ENCODE data around the gene CORO6. TPM values are rescaled to one million over a fixed set of nuclear protein-coding genes. Genes with fewer than 3 reads are reported as not detected.
"Not testable (repeated sequence)": the region's sequence is repeated elsewhere in the genome, so short reads cannot be mapped to it uniquely, and the experiment has no call there.

CORO6 gene
- total RNA-seq, 2 experiments from 2014 or later: 2.8 to 3.3 TPM

DNA sequence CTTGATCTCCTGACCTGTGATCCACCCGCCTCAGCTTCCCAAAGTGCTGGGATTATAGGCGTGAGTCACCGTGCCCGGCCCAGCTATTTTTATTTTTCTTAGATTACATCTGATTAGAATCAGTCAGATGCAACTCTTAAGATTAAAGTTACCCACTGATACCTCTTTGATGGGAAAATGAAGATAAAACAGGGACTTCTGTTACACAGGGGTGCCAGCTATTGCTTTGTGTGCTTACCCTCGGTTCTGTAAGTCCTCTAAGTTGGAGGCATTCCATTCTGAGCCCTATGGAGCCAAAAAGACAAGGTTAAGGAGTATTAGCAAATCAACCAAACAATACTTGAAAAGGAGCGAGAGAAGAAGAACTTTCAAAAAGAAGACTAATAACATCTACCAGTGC is 32.6 kb upstream of the CORO6 start:
- TF ChIP-seq, protein P1, sequence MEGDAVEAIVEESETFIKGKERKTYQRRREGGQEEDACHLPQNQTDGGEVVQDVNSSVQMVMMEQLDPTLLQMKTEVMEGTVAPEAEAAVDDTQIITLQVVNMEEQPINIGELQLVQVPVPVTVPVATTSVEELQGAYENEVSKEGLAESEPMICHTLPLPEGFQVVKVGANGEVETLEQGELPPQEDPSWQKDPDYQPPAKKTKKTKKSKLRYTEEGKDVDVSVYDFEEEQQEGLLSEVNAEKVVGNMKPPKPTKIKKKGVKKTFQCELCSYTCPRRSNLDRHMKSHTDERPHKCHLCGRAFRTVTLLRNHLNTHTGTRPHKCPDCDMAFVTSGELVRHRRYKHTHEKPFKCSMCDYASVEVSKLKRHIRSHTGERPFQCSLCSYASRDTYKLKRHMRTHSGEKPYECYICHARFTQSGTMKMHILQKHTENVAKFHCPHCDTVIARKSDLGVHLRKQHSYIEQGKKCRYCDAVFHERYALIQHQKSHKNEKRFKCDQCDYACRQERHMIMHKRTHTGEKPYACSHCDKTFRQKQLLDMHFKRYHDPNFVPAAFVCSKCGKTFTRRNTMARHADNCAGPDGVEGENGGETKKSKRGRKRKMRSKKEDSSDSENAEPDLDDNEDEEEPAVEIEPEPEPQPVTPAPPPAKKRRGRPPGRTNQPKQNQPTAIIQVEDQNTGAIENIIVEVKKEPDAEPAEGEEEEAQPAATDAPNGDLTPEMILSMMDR (IDR thresholded peaks at IDR 0.05): no peak
- Mint-ChIP-seq H3K36me3 (ENCODE audit: low read depth) (peaks cover 75% of the 10 kb centered on the region), H3K4me3 (no peak overlapping the region), H3K27ac (peak overlapping the region; percentile 20), H3K4me1 (ENCODE audit: low read depth) (peaks cover 13% of the 10 kb centered on the region), H3K27me3 (no peaks in the 10 kb centered on the region), H3K9me3 (no peaks in the 10 kb centered on the region)
- no peak overlapping the region for H3K27ac ChIP-seq (ENCODE audit: low read depth in 1 of 2, low read length in 2 of 2)
- peaks cover 69% of the 10 kb centered on the region for H3K36me3 ChIP-seq (ENCODE audit: insufficient read depth, low read length)
- no peaks in the 10 kb centered on the region for H3K4me1 ChIP-seq (ENCODE audit: insufficient read depth, low read length)
- H3K27me3 ChIP-seq (ENCODE audit: control insufficient read depth in 1 of 2, insufficient read depth in 2 of 2, low read length in 2 of 2): no peaks in the 10 kb centered on the region
- H3K9me3 ChIP-seq (ENCODE audit: control insufficient read depth in 1 of 2, insufficient read depth in 1 of 2, low read length in 2 of 2): no peaks in the 10 kb centered on the region
- DNase-seq (no peak), ATAC-seq (ENCODE audit: poor library complexity) (no peak)
- CTCF ChIA-PET: interaction anchor here (1.1 to 2.7 kb wide), 3 partner anchors 10 to 124 kb away, joined by 3 to 10 read pairs (median 4); no protein-coding TSS in a partner anchor
- no peak overlapping the region for H3K4me3 ChIP-seq (ENCODE audit: low read length)
- POLR2A ChIA-PET: no interaction called here
- intact Hi-C loops (cut with DNase I, micrococcal nuclease): no loop called here

DNA sequence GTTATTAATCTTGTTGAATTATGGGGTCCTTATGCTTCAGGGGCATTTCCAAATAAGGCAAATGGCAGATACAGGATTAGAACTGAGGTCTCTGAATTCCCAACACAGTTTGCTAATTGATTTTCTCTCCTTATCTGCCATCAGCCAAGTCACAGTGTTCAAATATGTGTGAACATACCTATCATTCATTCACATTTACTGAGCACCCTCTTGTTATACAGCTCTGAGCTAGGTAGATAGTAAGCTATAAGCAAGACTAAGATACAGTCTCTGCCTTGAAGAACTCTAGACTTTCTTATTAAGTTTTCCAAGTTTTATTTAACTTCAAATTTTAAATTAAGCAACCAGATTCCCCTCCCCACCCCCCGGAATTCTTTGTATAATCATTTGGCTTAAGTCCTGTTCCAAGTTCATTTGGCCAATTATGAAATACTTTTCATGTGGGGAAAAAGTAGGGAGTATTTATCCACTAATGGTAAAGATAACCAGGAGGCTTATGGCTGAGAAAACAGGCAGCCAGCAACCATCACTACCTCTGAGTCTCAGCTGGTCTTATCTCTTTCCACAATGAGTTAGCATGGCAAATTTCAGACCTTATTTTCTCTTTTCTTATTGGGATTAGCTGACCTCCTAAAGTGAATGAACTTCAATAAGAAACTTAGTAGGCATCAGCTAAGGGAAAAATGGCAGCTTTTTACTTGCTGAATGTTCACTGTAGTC is 31.4 kb upstream of the CORO6 start:
- ATAC-seq (ENCODE audit: poor library complexity) (no peak), DNase-seq (no peak)
- H3K4me1 Mint-ChIP-seq (ENCODE audit: low read depth): peaks cover 10% of the 10 kb centered on the region
- Histone ChIP-seq H3K4me3 (ENCODE audit: low read length) (no peak overlapping the region), H3K36me3 (ENCODE audit: insufficient read depth, low read length) (peaks cover 75% of the 10 kb centered on the region), H3K27ac (ENCODE audit: low read depth in 1 of 2, low read length in 2 of 2) (no peak overlapping the region), H3K9me3 (ENCODE audit: control insufficient read depth in 1 of 2, insufficient read depth in 1 of 2, low read length in 2 of 2) (no peaks in the 10 kb centered on the region), H3K27me3 (ENCODE audit: control insufficient read depth in 1 of 2, insufficient read depth in 2 of 2, low read length in 2 of 2) (no peaks in the 10 kb centered on the region), H3K4me1 (ENCODE audit: insufficient read depth, low read length) (no peaks in the 10 kb centered on the region)
- H3K4me3 Mint-ChIP-seq: no peak overlapping the region
- H3K27me3 Mint-ChIP-seq: no peaks in the 10 kb centered on the region
- TF ChIP-seq, protein P1 (IDR thresholded peaks at IDR 0.05): no peak
- H3K36me3 Mint-ChIP-seq (ENCODE audit: low read depth): peaks cover 83% of the 10 kb centered on the region
- ChIA-PET POLR2A (interaction anchor here (1.5 kb wide), 1 partner anchor 13 kb away, joined by 4 read pairs; no protein-coding TSS in a partner anchor), CTCF (interaction anchor here (1.1 to 2.7 kb wide), 4 partner anchors 12 to 125 kb away, joined by 3 to 10 read pairs (median 4); no protein-coding TSS in a partner anchor)
- intact Hi-C loops (cut with DNase I, micrococcal nuclease): no loop called here
- no peaks in the 10 kb centered on the region for H3K9me3 Mint-ChIP-seq
- no peak overlapping the region for H3K27ac Mint-ChIP-seq

DNA sequence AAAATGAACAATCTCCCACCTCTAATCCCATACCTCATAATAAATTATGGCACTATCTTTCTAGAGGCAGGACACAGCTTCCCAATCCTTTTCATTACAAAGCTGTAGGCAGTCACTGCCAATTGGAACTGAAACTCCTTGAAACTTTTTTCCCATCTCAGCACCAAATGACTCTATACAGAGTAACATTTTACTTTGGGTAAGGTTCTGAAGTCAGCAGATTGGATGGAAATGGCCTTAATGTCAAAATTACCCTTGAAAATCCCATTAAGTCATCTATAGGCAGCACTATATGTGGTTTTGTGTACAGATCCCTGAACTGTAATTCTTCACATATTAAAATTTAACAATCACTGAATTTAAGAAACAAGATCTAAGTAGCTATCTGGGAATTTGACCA is 30.3 kb upstream of the CORO6 start:
- DNase-seq (no peak), ATAC-seq (ENCODE audit: poor library complexity) (no peak)
- Mint-ChIP-seq H3K4me3 (no peak overlapping the region), H3K27ac (peak overlapping the region; percentile 12), H3K27me3 (no peaks in the 10 kb centered on the region), H3K36me3 (ENCODE audit: low read depth) (peaks cover 86% of the 10 kb centered on the region), H3K9me3 (no peaks in the 10 kb centered on the region), H3K4me1 (ENCODE audit: low read depth) (peaks cover 5% of the 10 kb centered on the region)
- POLR2A ChIA-PET: interaction anchor here (1.5 kb wide), 1 partner anchor 12 kb away, joined by 4 read pairs; no protein-coding TSS in a partner anchor
- CTCF ChIA-PET: interaction anchor here (2.7 kb wide), 1 partner anchor 127 kb away, joined by 10 read pairs; no protein-coding TSS in a partner anchor
- Histone ChIP-seq H3K27me3 (ENCODE audit: control insufficient read depth in 1 of 2, insufficient read depth in 2 of 2, low read length in 2 of 2) (no peaks in the 10 kb centered on the region), H3K9me3 (ENCODE audit: control insufficient read depth in 1 of 2, insufficient read depth in 1 of 2, low read length in 2 of 2) (no peaks in the 10 kb centered on the region), H3K36me3 (ENCODE audit: insufficient read depth, low read length) (peaks cover 79% of the 10 kb centered on the region), H3K27ac (ENCODE audit: low read depth in 1 of 2, low read length in 2 of 2) (no peak overlapping the region), H3K4me1 (ENCODE audit: insufficient read depth, low read length) (no peaks in the 10 kb centered on the region), H3K4me3 (ENCODE audit: low read length) (no peak overlapping the region)
- intact Hi-C loops (cut with DNase I, micrococcal nuclease): no loop called here
- TF ChIP-seq, protein P1 (IDR thresholded peaks at IDR 0.05): no peak

DNA sequence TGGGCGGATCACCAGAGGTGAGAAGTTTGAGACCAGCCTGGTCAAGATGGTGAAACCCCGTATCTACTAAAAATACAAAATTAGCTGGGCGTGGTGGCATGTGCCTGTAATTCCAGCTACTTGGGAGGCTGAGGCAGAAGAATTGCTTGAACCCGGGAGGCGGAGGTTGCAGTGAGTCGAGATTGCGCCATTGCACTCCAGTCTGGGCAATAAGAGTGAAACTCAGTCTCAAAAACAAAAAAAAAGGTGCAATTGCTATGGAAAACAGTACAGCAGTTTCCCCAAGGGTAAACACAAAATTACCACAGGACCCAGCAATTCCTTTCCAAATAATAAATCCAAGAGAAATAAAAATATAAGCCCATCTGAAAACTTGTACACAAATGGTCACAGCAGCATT is 29.2 kb upstream of the CORO6 start:
- H3K27me3 Mint-ChIP-seq, H3K9me3 Mint-ChIP-seq: not testable (repeated sequence)

More for the DNA sequence above, 29.2 kb upstream of the CORO6 start:
- ATAC-seq (ENCODE audit: poor library complexity); intact Hi-C loops (cut with DNase I, micrococcal nuclease); H3K4me1 Mint-ChIP-seq (ENCODE audit: low read depth); H3K4me3 ChIP-seq (ENCODE audit: low read length); H3K27ac ChIP-seq (ENCODE audit: low read depth in 1 of 2, low read length in 2 of 2); POLR2A ChIA-PET; H3K27ac Mint-ChIP-seq; H3K4me1 ChIP-seq (ENCODE audit: insufficient read depth, low read length); DNase-seq; H3K27me3 ChIP-seq (ENCODE audit: control insufficient read depth in 1 of 2, insufficient read depth in 2 of 2, low read length in 2 of 2); H3K4me3 Mint-ChIP-seq; H3K9me3 ChIP-seq (ENCODE audit: control insufficient read depth in 1 of 2, insufficient read depth in 1 of 2, low read length in 2 of 2): not testable (repeated sequence)
- H3K36me3 ChIP-seq (ENCODE audit: insufficient read depth, low read length): peaks cover 86% of the 10 kb centered on the region
- CTCF ChIA-PET: interaction anchor here (0.8 to 1.1 kb wide), 2 partner anchors 11 to 34 kb away, joined by 3 read pairs; no protein-coding TSS in a partner anchor
- peaks cover 84% of the 10 kb centered on the region for H3K36me3 Mint-ChIP-seq (ENCODE audit: low read depth)
